Glomerular visceral epithelial cell (primary cell): Measurements from ENCODE around the gene AP2B1.
"Not testable (repeated sequence)": the region's sequence is repeated elsewhere in the genome, so short reads cannot be mapped to it uniquely, and the experiment has no call there.

Experiments used
- DNase-seq: peaks from one replicate; pipeline ENCODE4 v3.0.0-alpha.2; 2016; ENCODE audit errors: extremely low spot score

The AP2B1 gene

GRCh38 chr17:35575759-35576158 lies 11.4 kb upstream of the AP2B1 start:
- no peak for DNase-seq

GRCh38 chr17:35577830-35578196 lies 9.3 kb upstream of the AP2B1 start:
- peak; percentile 11 for DNase-seq

GRCh38 chr17:35578197-35578928 lies 8.8 kb upstream of the AP2B1 start, which contains the start of gene PEX12:
Gene PEX12 (minus strand): TSS chr17:35578571. CDS start chr17:35578021, 550 bp downstream.
- peak; percentile 87 for DNase-seq

GRCh38 chr17:35578929-35579432 lies 8.1 kb upstream of the AP2B1 start:
- no peak for DNase-seq

GRCh38 chr17:35584061-35584460 lies 3.1 kb upstream of the AP2B1 start:
- no peak for DNase-seq

GRCh38 chr17:35586569-35587073 lies 501 bp upstream of the AP2B1 start:
- no peak for DNase-seq

- peak; percentile 63 for DNase-seq
These were observed 1.2 kb downstream of the AP2B1 start for GRCh38 chr17:35588196-35588920.

GRCh38 chr17:35596072-35596471 lies 8.9 kb downstream of the AP2B1 start:
- no peak for DNase-seq

- DNase-seq = no peak
These were observed 9.6 kb downstream of the AP2B1 start for GRCh38 chr17:35596530-35597233.

GRCh38 chr17:35597604-35598003 lies 10.5 kb downstream of the AP2B1 start:
- no peak for DNase-seq

- no peak for DNase-seq
These were observed 16.6 kb downstream of the AP2B1 start for GRCh38 chr17:35603674-35604073.

GRCh38 chr17:35605678-35606077 lies 18.6 kb downstream of the AP2B1 start:
- no peak for DNase-seq

- no peak for DNase-seq
These were observed 20.2 kb downstream of the AP2B1 start for GRCh38 chr17:35607239-35607847.

- DNase-seq = no peak
These were observed 22.7 kb downstream of the AP2B1 start for GRCh38 chr17:35609831-35610230.

GRCh38 chr17:35610746-35611145 lies 23.6 kb downstream of the AP2B1 start:
- not testable (repeated sequence) for DNase-seq

- DNase-seq = peak; percentile 58
These were observed 25.9 kb downstream of the AP2B1 start for GRCh38 chr17:35612924-35613521.

- DNase-seq = no peak
These were observed 27.7 kb downstream of the AP2B1 start for GRCh38 chr17:35614810-35615209.

GRCh38 chr17:35616536-35616935 lies 29.4 kb downstream of the AP2B1 start:
- DNase-seq = no peak

GRCh38 chr17:35617505-35617904 lies 30.4 kb downstream of the AP2B1 start:
- no peak for DNase-seq

- DNase-seq = no peak
These were observed 31.5 kb downstream of the AP2B1 start for GRCh38 chr17:35618628-35619027.

GRCh38 chr17:35621768-35622167 lies 34.6 kb downstream of the AP2B1 start:
- DNase-seq = no peak
